GM23338 (cell line): ENCODE data around the gene DCAF6. TPM values are rescaled to one million over a fixed set of nuclear protein-coding genes. Genes with fewer than 3 reads are reported as not detected.

ENCODE experiments used
- ATAC-seq: fragments of 200-7000 bp; cut with Tn5 transposase; 3 replicates; pipeline ENCODE4 v1.9.1; 2020
- DNase-seq: peaks from one replicate; pipeline ENCODE4 v3.0.0-alpha.2; 2015; ENCODE audit warnings: low spot score
- H2AFZ ChIP-seq: fragments of 200-600 bp; sonication (generic); 2 replicates; pipeline ENCODE4 v1.8.0; 2016; ENCODE audit warnings: antibody characterized with exemption, mild to moderate bottlenecking, moderate library complexity
- H3F3A ChIP-seq: fragments of 200-600 bp; sonication (generic); replicated peaks from 2 replicates; pipeline ENCODE4 v1.8.0; 2017; ENCODE audit warnings: antibody characterized with exemption, mixed run types, low read depth
- H3K27ac ChIP-seq: fragments of 200-600 bp; sonication (generic); 2 replicates; pipeline ENCODE4 v1.6.1; 2016; ENCODE audit warnings: low read depth
- H3K27me3 ChIP-seq: fragments of 200-600 bp; sonication (generic); 2 replicates; pipeline ENCODE4 v1.8.0; 2016; ENCODE audit warnings: mild to moderate bottlenecking, mixed run types, moderate library complexity; ENCODE audit not compliant: insufficient read depth
- H3K36me3 ChIP-seq: fragments of 200-600 bp; sonication (generic); 2 replicates; pipeline ENCODE4 v1.8.0; 2016; ENCODE audit warnings: mild to moderate bottlenecking; ENCODE audit not compliant: insufficient read depth
- H3K4me1 ChIP-seq: fragments of 200-600 bp; sonication (generic); 2 replicates; pipeline ENCODE4 v1.8.0; 2016; ENCODE audit warnings: mild to moderate bottlenecking, moderate library complexity; ENCODE audit not compliant: insufficient read depth
- H3K4me2 ChIP-seq: fragments of 200-600 bp; sonication (generic); 2 replicates; pipeline ENCODE4 v1.7.1; 2017; ENCODE audit warnings: mixed run types
- H3K4me3 ChIP-seq: fragments of 200-600 bp; sonication (generic); 2 replicates; pipeline ENCODE4 v1.6.1; 2016; ENCODE audit warnings: mixed run types
- H3K79me2 ChIP-seq: fragments of 200-600 bp; sonication (generic); replicated peaks from 2 replicates; pipeline ENCODE4 v1.8.0; 2017; ENCODE audit warnings: mild to moderate bottlenecking; ENCODE audit not compliant: insufficient read depth
- H3K9me2 ChIP-seq: fragments of 200-600 bp; sonication (generic); 2 replicates; pipeline ENCODE4 v1.8.0; 2017; ENCODE audit not compliant: insufficient read depth
- H4K20me1 ChIP-seq: fragments of 200-600 bp; sonication (generic); replicated peaks from 2 replicates; pipeline ENCODE4 v1.8.0; 2017; ENCODE audit warnings: mild to moderate bottlenecking; ENCODE audit not compliant: insufficient read depth
- H3K27ac Mint-ChIP-seq: 2 replicates; pipeline ENCODE4 v1.8.0; 2020; ENCODE audit warnings: inconsistent platforms, mild to moderate bottlenecking, moderate library complexity, mixed read lengths
- H3K27me3 Mint-ChIP-seq: 3 replicates; pipeline ENCODE4 v1.8.0; 2022; ENCODE audit warnings: low read depth, mild to moderate bottlenecking, moderate library complexity, mixed read lengths, inconsistent platforms; ENCODE audit not compliant: insufficient read depth, poor library complexity
- H3K36me3 Mint-ChIP-seq: 3 replicates; pipeline ENCODE4 v1.8.0; 2021; ENCODE audit warnings: low read depth, mild to moderate bottlenecking, inconsistent platforms, moderate library complexity, mixed read lengths
- H3K4me1 Mint-ChIP-seq: 3 replicates; pipeline ENCODE4 v1.8.0; 2020; ENCODE audit warnings: mild to moderate bottlenecking, inconsistent platforms, mixed read lengths
- H3K4me3 Mint-ChIP-seq: 3 replicates; pipeline ENCODE4 v1.8.0; 2021; ENCODE audit warnings: moderate library complexity, mild to moderate bottlenecking, inconsistent platforms, mixed read lengths
- H3K9me3 Mint-ChIP-seq: 3 replicates; pipeline ENCODE4 v1.8.0; 2020; ENCODE audit warnings: moderate library complexity, mild to moderate bottlenecking, inconsistent platforms, mixed read lengths
- CREB1 ChIP-seq: fragments of 250-450 bp; sonication (Bioruptor Pico); IDR thresholded peaks from 2 replicates; pipeline ENCODE4 v1.5.0; 2020; ENCODE audit warnings: low read depth, mild to moderate bottlenecking, moderate library complexity
- CTCF ChIP-seq, 2 experiments: fragments of 200-600 bp in 1 of 2; sonication (generic) in 1 of 2; conservative IDR thresholded peaks; 2 replicates each; pipeline versions ENCODE4 v1.5.1 to v1.6.1; 2016 to 2017; ENCODE audit warnings: antibody characterized with exemption in 2 of 2, low read depth in 2 of 2, mild to moderate bottlenecking in 2 of 2, moderate library complexity in 1 of 2
- ETS1 ChIP-seq: IDR thresholded peaks from 2 replicates; pipeline ENCODE4 v1.6.1; 2016; ENCODE audit warnings: antibody characterized with exemption
- EZH2 ChIP-seq: fragments of 200-600 bp; sonication (generic); IDR thresholded peaks from one replicate; pipeline ENCODE4 v1.8.0; 2017; ENCODE audit warnings: antibody characterized with exemption, mild to moderate bottlenecking, low read depth; ENCODE audit not compliant: unreplicated experiment
- EZH2phosphoT487 ChIP-seq: fragments of 200-600 bp; sonication (generic); IDR thresholded peaks from one replicate; pipeline ENCODE4 v1.8.1; 2018; ENCODE audit warnings: antibody characterized with exemption; ENCODE audit not compliant: unreplicated experiment
- JUNB ChIP-seq: IDR thresholded peaks from one replicate; pipeline ENCODE4 v1.6.1; 2016; ENCODE audit warnings: antibody characterized with exemption; ENCODE audit not compliant: unreplicated experiment
- NANOG ChIP-seq: IDR thresholded peaks from 2 replicates; pipeline ENCODE4 v1.6.1; 2016; ENCODE audit warnings: antibody characterized with exemption, borderline replicate concordance
- POLR2AphosphoS5 ChIP-seq: IDR thresholded peaks from 2 replicates; pipeline ENCODE4 v1.6.1; 2016; ENCODE audit warnings: antibody characterized with exemption, low read depth
- REST ChIP-seq: IDR thresholded peaks from one replicate; pipeline ENCODE4 v1.6.1; 2018; ENCODE audit warnings: antibody characterized with exemption; ENCODE audit not compliant: unreplicated experiment
- STAT1 ChIP-seq: IDR thresholded peaks from one replicate; pipeline ENCODE4 v1.6.1; 2016; ENCODE audit warnings: antibody characterized with exemption; ENCODE audit not compliant: unreplicated experiment
- ZNF114 ChIP-seq: fragments of 250-450 bp; sonication (Bioruptor Pico); IDR thresholded peaks from 2 replicates; pipeline ENCODE4 v1.5.0; 2020; ENCODE audit warnings: mild to moderate bottlenecking, moderate library complexity
- ZNF331 ChIP-seq: fragments of 250-450 bp; sonication (Bioruptor Pico); IDR thresholded peaks from 2 replicates; pipeline ENCODE4 v1.5.0; 2020; ENCODE audit warnings: low read depth, mild to moderate bottlenecking, moderate library complexity
- ZNF462 ChIP-seq: fragments of 250-450 bp; sonication (Bioruptor Pico); IDR thresholded peaks from 2 replicates; pipeline ENCODE4 v1.5.0; 2020; ENCODE audit warnings: mild to moderate bottlenecking, moderate library complexity
- polyA plus RNA-seq: library from polyadenylated mRNA; unstranded; fragments of >200 nt; fragmentation: Nextera tagmentation; extraction: Ambion mirVana; gene quantifications from 2 replicates; pipeline ENCODE4 v1.2.1, GENCODE V29; 2016
- total RNA-seq: library from RNA; depleted of rRNA; stranded (reverse); fragments of >200 nt; shearing (Covaris generic); gene quantifications from 2 replicates; pipeline ENCODE4 v1.2.3, GENCODE V29; 2014

DCAF6 gene
- total and polyA plus RNA-seq, 2 experiments from 2014 or later = 18.6 to 27.3 TPM

GRCh38 chr1:167913895-167914496 is 22.5 kb upstream of the DCAF6 start, which contains the start of gene ADCY10:
Gene ADCY10, minus strand, starts transcription at chr1:167914134. Its CDS starts 8,994 bp downstream, at chr1:167905140.
- H3K4me3 Mint-ChIP-seq = no peak within 1 kb of the TSS
- peak within 1 kb of the TSS; percentile 25; the same call in 1 of the 2 replicates for H3K4me2 ChIP-seq
- no peak within 1 kb of the TSS for H2AFZ ChIP-seq
- ATAC-seq (no peak), DNase-seq (peak; percentile 20)
- no peaks in the 10 kb centered on the region for H4K20me1 ChIP-seq
- H3K27me3 ChIP-seq = no peaks in the 10 kb centered on the region
- H3K36me3 ChIP-seq = peaks cover 9% of the 10 kb centered on the region; the same call in 1 of the 2 replicates
- peaks cover 18% of the 10 kb centered on the region for H3K9me3 Mint-ChIP-seq
- no peaks in the 10 kb centered on the region for H3K9me2 ChIP-seq
- H3K27ac Mint-ChIP-seq = no peak within 1 kb of the TSS
- peaks cover 1% of the 10 kb centered on the region for H3K27me3 Mint-ChIP-seq
- peaks cover 19% of the 10 kb centered on the region for H3K4me1 Mint-ChIP-seq
- H3K27ac ChIP-seq = peak within 1 kb of the TSS; percentile 47
- H3K4me1 ChIP-seq = peaks cover 27% of the 10 kb centered on the region
- H3F3A ChIP-seq = no peaks in the 10 kb centered on the region
- H3K36me3 Mint-ChIP-seq = peaks cover 14% of the 10 kb centered on the region
- TF ChIP-seq EZH2 = no peak
- TF ChIP-seq CREB1 = no peak
- no peak for TF ChIP-seq ZNF462 (CRISPR knock-in tag)
- TF ChIP-seq POLR2AphosphoS5 = no peak
- TF ChIP-seq ZNF331 (CRISPR knock-in tag) = no peak
- no peak for TF ChIP-seq NANOG
- TF ChIP-seq CTCF (conservative IDR thresholded peaks at IDR 0.05; ENCODE audit: low read depth in 2 of 2) = no peak
- no peak for TF ChIP-seq ETS1
- no peak for TF ChIP-seq JUNB
- TF ChIP-seq EZH2phosphoT487 = no peak
- no peak for TF ChIP-seq REST
- TF ChIP-seq ZNF114 (CRISPR knock-in tag) = no peak
- no peak for TF ChIP-seq STAT1
- no peak within 1 kb of the TSS for H3K4me3 ChIP-seq
- H3K79me2 ChIP-seq = no peaks in the 10 kb centered on the region
